Lung (tissue), 12 donors: ENCODE measurements around the gene SPATA32. TPM values are rescaled to one million over a fixed set of nuclear protein-coding genes. Genes with fewer than 3 reads are reported as not detected.

Source experiments
- ATAC-seq: fragments of 200-7000 bp; cut with Tn5 transposase; one replicate; pipeline ENCODE4 v1.9.1; 2020; ENCODE audit warnings: moderate number of reproducible peaks; ENCODE audit not compliant: insufficient read depth, low FRiP score
- DNase-seq, 3 donors: peaks; one replicate each; pipeline ENCODE4 v3.0.0-alpha.2; 2013 to 2017
- H3K27ac ChIP-seq, 2 donors: one replicate each; pipeline ENCODE4 v1.5.1; 2013; ENCODE audit warnings: mild to moderate bottlenecking in 2 of 2, moderate library complexity in 2 of 2, control low read depth in 1 of 2, inconsistent platforms in 1 of 2, low read depth in 1 of 2, low read length in 1 of 2
- H3K27me3 ChIP-seq, 3 donors: one replicate each; pipeline ENCODE4 v1.5.1; 2013; ENCODE audit warnings: low read length in 2 of 3; ENCODE audit not compliant: control insufficient read depth in 3 of 3, insufficient read depth in 3 of 3
- H3K36me3 ChIP-seq, 4 donors: one replicate each; pipeline ENCODE4 v1.5.1; 2013; ENCODE audit warnings: low read length in 4 of 4, mild to moderate bottlenecking in 1 of 4, moderate library complexity in 1 of 4; ENCODE audit not compliant: control insufficient read depth in 4 of 4, insufficient read depth in 4 of 4
- H3K4me1 ChIP-seq, 5 donors: one replicate each; pipeline ENCODE4 v1.5.1; 2013; ENCODE audit warnings: low read length in 5 of 5, mild to moderate bottlenecking in 2 of 5, moderate library complexity in 1 of 5; ENCODE audit not compliant: control insufficient read depth in 5 of 5, insufficient read depth in 5 of 5
- H3K4me3 ChIP-seq: one replicate; pipeline ENCODE4 v1.5.1; 2013; ENCODE audit warnings: mild to moderate bottlenecking, control low read depth, moderate library complexity
- H3K9ac ChIP-seq, 2 donors: one replicate each; pipeline ENCODE4 v1.5.1; 2013; ENCODE audit warnings: low read length in 2 of 2, control low read depth in 1 of 2; ENCODE audit not compliant: insufficient read depth in 1 of 2
- H3K9me3 ChIP-seq, 4 donors: one replicate each; pipeline ENCODE4 v1.5.1; 2013; ENCODE audit warnings: low read length in 3 of 4, mild to moderate bottlenecking in 1 of 4, moderate library complexity in 1 of 4; ENCODE audit not compliant: control insufficient read depth in 4 of 4, insufficient read depth in 3 of 4
- CTCF ChIP-seq: IDR thresholded peaks from 2 replicates; pipeline ENCODE4 v1.5.1; 2012; ENCODE audit warnings: mild to moderate bottlenecking; ENCODE audit errors: control extremely low read depth, extremely low read depth
- WGBS, 2 donors: extraction: QIAGEN DNeasy Blood & Tissue Kit; methylation state at CpG; one replicate each; pipeline ENCODE4 v1.1.7; 2013; 5-methylcytosine and 5-hydroxymethylcytosine counted together
- polyA plus RNA-seq, 2 donors: library from polyadenylated mRNA; stranded (reverse); fragments of 200-250 nt; gene quantifications; one replicate each; pipeline ENCODE4 v1.2.1, GENCODE V29; 2013
- total RNA-seq, 2 donors: library from RNA; depleted of rRNA in 1 of 2; stranded (reverse); fragments of >200 nt in 1 of 2; gene quantifications; one replicate each; pipeline ENCODE4 v1.2.1, GENCODE V29; 2014 to 2021
- donor health status: control.
- donor health status: control.
- donor health status: Bipolar disorder and iron deficiency.
- donor health status: healthy.
- donor health status: DM: yes; HTN: yes; CAD: no.

SPATA32 gene
- total and polyA plus RNA-seq, 4 donors, result 0.08 to 0.40 (median 0.21) TPM; not detected in 1

DNA sequence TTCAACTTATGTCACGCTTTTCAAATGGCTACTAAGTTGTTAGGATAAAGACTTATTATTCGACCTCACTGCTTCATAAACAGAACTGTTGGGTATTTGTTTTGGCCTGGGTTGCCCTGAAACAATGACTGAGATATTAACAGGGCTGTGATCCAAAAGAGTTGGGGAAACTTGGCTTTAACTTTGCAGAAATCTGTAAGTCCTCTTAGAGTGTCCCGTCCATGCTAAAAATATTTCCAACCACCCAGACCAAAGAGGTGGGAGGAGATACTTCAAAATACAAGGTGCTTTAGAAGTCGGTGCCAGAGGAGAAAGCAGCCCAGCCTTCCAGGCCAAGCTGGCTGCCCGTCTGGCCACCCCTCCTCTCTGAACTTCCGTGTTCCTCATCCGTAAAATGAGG lies 16.1 kb upstream of the SPATA32 start:
- ATAC-seq, result peak; percentile 49
- peak overlapping the region in 1 of 2 donors; percentile 8 for H3K9ac ChIP-seq
- peak overlapping the region; percentile 75 to 77 for H3K27ac ChIP-seq
- 30 to 72% methylated on average over 7 of the region's 7 CpGs for WGBS, 2 donors
- H3K36me3 ChIP-seq, result peaks cover 0 to 19% (median 13%) of the 10 kb centered on the region in 4 donors
- no peaks in the 10 kb centered on the region for H3K9me3 ChIP-seq
- no peak overlapping the region for H3K4me3 ChIP-seq
- H3K27me3 ChIP-seq, result no peaks in the 10 kb centered on the region
- TF ChIP-seq CTCF, result no peak
- DNase-seq, result peak; percentile 25 to 87 (median 84)
- H3K4me1 ChIP-seq, result peaks cover 1 to 19% (median 10%) of the 10 kb centered on the region in 5 donors

DNA sequence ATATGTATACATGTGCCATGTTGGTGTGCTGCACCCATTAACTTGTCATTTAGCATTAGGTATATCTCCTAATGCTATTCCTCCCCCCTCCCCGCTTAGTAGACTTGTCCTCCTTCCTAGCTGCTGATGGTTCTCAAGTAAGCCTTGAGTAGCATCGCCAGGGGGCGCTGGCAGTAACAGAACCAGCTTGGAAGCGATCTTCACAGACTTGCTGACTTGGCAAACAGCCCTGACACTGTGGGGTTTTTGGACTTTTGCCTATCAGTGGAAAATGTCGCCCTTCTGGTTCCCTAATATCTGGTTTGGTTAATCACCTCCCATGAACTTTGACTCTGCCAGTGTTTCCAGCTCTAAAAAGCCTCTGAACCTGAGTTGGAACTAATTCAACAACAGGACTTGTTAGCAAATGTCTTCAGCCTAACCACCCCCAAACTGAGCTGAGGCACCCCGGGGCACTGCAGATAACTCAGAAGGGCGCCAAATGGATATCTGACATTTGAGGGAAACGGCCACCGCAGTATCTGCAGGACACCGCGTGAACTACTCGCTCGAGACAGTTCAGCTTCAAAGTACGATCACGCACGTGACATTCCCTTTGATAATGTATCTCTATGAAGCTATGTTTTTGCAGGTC lies 15.4 kb upstream of the SPATA32 start:
- no peaks in the 10 kb centered on the region for H3K9me3 ChIP-seq
- peak; percentile 82 for ATAC-seq
- H3K9ac ChIP-seq, result peak overlapping the region in 1 of 2 donors; percentile 8
- H3K27ac ChIP-seq, result peak overlapping the region; percentile 75 to 77
- peaks cover 1 to 16% (median 6%) of the 10 kb centered on the region in 5 donors for H3K4me1 ChIP-seq
- WGBS, 2 donors, result 18 to 45% methylated on average over 16 of the region's 16 CpGs
- H3K36me3 ChIP-seq, result peaks cover 0 to 17% (median 12%) of the 10 kb centered on the region in 4 donors
- H3K27me3 ChIP-seq, result no peaks in the 10 kb centered on the region
- DNase-seq, result peak; percentile 92 to 94 (median 93)
- H3K4me3 ChIP-seq, result no peak overlapping the region
- TF ChIP-seq CTCF, result peak; percentile 95

- no peak overlapping the region for H3K27ac ChIP-seq
- TF ChIP-seq CTCF, result no peak
- H3K9ac ChIP-seq, result no peak overlapping the region
- peaks cover 0 to 18% (median 13%) of the 10 kb centered on the region in 4 donors for H3K36me3 ChIP-seq
- 59 to 62% methylated on average over 6 of the region's 6 CpGs for WGBS, 2 donors
- no peaks in the 10 kb centered on the region for H3K9me3 ChIP-seq
- no peaks in the 10 kb centered on the region for H3K27me3 ChIP-seq
- peaks cover 1 to 16% (median 6%) of the 10 kb centered on the region in 5 donors for H3K4me1 ChIP-seq
- peak; percentile 46 to 61 (median 46) for DNase-seq
- no peak for ATAC-seq
- H3K4me3 ChIP-seq, result no peak overlapping the region
Observed at GRCh38 chr17:45276031-45276430, 14.1 kb upstream of the SPATA32 start.
